ENCODE measurements around the gene DNAAF9.

The DNAAF9 gene

DNA sequence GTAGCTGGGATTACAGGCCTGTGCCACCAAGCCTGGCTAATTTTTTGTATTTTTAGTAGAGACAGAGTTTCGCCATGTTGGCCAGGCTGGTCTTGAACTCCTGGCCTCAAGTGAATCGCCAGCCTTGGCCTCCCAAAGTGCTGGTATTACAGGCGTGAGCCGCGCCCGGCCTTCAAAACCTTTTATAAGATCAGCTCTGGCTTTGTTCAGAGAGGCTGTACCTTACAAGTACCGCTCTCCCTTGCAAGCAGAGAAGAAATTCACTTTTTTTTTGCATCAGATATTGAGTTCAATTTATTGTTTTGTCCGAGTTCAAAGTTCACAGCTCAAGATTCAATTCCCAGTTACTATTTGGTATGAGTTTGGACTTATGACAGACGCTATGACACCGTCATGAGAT, 1.9 kb upstream of the DNAAF9 start:
- no peak for DNase-seq

DNA sequence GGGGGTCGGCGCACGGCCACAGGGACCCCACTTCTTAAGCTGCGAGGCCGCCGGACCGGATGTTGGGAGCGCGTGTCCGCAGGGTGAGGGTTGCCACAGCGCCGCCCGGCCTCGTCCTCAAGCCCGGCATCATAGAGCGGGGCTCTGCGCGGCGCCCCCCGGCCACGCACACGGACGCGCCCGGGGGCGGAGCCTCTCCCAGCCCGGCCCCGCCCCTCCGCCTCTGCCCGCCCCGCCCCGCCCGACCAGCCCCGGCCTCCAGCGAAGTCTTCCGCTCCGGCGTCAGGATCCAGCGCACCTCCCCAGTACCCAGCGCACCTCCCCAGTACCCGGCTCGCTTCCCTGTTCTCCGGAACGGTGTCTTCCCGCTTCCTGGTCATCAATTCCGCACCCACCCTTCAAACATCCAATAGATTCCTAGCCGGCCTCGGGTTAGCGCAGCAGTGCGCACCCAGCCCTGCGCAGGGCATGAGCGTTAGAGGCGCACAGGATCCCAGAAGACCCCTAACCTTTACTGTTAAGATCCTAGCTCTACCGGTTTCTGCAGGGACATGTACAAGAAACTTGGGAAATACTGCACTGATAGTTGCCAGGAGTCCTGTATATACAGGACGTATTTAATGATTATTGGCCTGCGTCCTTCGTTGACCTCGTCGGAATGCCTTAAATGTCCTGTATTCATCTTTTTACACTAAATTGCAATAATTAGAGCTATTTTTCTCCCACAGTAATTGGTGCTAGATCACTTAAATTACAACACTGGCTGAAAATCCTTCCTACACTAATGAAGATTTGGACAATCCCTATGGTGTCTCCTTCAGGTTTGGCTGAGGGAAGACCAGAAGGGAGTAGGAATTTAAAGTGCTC, 535 bp upstream of the DNAAF9 start:
- DNase-seq = peak; percentile 53 to 83 (median 72)

DNA sequence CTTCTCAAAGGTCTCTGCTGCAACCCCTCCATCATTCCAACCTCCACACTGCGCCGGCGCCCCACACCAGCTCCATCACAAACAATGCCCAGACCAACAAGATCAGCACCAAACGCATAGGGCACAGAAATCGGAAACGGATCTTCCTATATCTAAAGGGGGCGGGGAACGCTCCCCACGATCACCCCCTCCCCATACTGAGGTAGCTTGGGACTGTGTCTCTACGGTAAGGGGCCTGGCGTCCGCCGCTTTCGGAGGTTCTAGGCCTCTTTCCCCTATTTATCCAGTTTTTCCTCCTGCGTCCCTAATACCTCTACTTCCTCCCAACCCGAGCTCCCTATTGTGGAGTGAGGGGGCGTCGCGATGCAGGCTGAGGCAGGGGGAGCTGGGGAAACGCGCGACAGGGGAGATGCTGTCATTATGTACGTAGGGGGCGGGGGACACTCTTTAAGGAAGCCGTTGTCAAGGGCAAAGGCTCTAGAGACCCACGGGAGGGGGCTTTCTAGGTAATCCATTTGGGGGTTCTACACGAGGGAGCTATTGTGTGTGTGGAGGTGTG, 909 bp downstream of the DNAAF9 start:
- DNase-seq = peak in 3 of 6 experiments; percentile 4 to 25 (median 10)

DNA sequence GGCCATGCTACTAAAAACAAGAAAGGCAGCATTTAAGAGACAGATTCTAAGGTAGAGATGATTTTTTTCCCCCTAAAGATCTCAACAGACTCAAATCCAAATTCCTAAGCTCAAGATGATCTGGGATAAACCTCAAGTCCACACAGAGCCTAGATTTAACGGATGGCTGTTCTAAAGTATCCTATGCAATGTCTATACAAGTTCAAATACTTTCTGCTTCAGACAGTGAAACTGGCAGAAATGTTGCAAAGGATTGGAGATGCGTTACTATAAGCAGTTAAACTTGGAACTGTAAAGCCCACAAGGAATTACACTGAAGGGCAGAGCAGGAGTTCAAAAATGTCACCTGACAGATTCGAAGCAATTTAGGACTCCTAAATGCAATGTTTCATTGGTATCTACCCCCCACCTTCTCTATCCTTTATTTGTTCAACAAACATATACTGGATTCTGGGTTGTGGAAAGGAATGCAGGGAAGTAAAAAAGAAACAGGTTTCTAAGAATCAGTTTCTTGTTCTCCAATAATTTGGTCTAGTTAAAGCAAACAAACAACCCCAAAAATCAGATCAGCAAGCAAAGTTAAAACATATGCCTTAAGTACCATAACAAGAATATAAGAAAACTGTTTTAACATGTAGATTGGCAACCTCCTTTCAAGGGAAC, 1.6 kb downstream of the DNAAF9 start:
- DNase-seq = no peak

DNA sequence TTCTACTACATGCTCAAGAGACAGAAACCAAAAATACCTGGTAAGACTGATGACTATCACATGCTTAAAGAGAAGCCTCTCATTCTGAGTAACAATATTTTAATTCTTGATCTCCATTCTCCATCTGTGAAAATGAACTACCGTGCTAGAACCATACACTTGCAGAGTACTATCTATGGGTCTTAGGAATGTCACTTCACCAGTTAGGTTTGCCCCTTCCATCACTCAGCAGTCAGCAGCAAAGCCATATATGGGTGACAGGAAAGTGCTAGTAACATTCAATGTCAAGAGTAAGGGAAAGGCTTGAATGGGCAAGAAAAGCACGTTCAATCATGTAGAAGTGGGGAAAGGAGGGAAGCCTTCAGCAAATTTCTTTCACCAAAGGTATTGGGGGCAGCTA, 2.3 kb downstream of the DNAAF9 start:
- no peak for DNase-seq

DNA sequence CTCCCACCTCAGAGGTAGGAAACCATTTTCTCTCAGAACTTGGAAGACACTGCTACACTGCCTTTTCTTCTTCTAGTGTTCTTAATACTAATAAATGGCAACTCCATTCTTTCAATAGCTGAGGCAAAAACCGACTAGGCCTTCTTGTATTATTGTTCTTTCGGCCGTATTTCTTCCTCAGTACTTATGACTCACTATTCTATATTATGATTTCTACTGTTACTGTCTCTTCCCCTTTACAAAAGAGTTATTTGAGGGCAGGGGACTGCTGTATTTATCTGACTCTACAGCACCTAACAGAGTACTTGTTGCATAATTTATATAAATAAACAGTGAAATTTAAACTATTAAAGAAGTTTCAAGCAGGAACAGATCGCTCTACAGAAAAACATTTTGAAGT, 3.1 kb downstream of the DNAAF9 start:
- DNase-seq = no peak

DNA sequence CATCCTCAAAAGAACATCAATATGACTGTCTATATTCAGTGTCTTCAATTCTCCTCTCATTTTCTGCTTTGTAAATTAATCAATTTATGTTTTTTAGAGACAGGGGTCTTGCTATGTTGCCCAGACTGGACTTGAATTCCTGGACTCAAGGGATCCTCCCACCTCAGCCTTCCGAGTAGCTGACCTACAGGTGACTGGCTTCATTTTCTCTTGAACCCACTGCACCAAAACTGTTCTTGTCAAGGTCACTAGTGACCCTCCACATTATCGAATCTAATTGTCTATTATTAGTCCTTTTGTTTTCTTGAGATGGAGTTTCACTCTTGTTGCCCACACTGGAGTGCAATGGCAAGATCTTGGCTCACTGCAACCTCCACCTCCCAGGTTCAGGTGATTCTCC, 3.7 kb downstream of the DNAAF9 start:
- DNase-seq = no peak

DNA sequence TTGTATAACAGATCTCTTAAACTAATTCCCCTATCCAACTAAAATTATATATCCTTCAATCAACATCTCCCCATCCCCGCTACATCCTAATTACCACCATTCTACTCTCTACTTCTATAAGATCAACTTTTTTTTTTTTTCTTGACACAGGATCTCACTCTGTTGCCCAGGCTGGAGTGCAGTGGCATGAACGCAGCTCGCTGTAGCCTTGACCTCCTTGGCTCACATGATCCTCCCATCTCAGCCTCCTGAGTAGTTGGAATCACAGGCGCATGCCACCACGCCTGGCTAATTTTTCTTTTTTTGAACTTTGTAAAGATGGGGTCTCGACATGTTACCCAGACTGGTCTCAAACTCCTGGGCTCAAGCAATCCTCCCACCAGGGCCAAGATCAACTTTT, 5.0 kb downstream of the DNAAF9 start:
- no peak for DNase-seq

DNA sequence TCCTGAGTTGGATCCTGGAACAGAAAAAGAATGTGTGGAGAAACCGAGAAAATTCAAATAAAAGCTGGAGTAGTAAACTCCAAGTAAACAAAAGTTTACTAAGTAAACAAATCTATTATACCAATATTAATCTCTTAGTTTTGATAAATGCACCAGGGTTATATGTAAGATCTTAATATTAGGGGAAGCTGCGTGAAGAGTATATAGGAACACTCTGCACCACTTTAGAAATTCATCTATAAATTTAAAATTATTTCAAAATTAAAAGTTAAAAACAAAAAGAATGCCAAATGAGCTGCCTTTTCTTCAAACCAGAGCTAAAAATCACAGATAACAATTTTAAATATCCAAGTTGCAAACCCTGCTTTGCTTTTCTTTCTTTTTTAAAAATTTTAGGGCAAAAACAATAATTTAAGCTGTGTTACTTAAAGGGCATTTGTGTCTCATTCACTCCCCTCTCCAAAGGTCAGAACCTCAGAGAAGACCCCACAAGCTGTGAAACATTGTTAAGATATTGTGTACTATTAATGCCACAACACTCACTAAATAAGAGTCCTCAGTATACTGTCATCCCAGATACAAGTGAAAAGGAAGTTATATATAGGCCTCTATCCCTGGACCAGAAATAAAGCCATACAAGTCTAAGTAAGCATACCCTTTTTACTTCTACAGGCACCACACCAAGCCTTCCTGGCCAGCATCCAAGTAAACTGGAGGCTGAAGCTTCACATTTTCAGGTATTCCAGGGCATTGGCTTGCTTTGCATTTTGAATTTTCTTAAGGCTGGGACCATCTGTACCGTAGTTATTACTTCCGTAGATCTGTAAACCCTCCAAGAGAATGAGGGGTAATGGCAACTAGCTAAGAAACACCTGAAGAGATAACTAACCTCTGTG, 7.0 kb downstream of the DNAAF9 start:
- no peak for DNase-seq

DNA sequence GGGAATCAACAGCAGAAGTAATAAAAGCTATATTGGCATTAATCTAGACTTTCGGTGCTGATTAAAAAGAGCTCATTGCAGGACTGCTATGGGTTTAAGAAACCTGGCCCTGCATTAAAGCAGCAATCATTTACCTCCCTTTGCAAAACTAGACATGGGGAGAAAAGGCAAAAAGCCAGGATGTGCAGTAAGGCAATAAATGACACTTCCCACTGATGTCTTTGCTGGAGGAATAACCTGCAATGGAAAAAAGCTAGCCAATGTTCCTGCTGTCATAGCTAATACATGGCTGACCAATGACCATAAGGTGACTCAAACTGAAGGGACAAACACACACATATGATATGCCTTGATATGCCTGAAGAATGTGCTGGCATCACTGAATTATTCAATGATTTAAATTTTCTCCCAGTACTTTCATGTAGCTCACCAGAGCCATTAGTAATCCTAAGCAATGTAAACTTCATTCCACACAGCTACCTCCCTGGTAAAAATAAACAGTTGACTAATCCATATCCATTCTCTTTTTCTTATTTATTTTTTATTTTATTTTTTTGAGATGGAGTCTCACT, 8.7 kb downstream of the DNAAF9 start:
- DNase-seq = no peak

DNA sequence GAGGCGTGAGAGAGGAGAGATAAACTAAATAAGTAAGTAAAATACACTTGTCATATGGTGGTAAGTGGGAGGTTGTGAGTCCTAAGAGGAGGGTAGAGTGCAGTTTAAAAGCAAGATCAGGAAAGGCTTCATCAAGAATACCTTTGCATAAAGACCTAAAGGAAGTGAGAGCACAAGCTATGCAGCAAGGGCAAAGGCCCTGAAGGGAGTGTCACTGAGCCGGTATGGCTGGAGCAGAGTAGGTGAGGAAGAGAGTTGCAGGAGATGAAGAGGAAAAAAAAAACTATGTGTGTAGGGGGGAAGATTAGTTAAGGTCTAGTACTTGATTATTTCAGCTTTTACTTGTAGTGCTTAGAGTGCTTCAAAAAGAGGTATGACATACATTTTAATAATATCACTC, 11.0 kb downstream of the DNAAF9 start:
- DNase-seq = no peak

DNA sequence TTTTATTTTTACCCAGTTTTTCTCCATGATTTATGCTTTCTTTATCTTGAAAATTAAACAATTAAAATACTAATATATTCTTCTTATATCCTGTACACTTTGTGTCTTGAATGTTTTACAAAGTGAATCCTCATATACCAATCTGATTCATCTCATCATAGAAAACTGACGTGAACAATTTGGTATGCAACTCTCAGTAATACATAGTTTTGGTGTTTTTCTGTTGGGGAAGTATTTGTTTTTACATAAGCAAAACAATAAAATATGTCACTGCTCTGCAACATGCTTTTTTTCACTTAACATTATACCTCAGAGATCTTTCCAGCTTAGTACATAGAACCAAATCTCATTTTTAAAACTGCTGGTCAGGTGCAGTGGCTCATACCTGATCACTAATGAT, 14.7 kb downstream of the DNAAF9 start:
- no peak for DNase-seq

DNA sequence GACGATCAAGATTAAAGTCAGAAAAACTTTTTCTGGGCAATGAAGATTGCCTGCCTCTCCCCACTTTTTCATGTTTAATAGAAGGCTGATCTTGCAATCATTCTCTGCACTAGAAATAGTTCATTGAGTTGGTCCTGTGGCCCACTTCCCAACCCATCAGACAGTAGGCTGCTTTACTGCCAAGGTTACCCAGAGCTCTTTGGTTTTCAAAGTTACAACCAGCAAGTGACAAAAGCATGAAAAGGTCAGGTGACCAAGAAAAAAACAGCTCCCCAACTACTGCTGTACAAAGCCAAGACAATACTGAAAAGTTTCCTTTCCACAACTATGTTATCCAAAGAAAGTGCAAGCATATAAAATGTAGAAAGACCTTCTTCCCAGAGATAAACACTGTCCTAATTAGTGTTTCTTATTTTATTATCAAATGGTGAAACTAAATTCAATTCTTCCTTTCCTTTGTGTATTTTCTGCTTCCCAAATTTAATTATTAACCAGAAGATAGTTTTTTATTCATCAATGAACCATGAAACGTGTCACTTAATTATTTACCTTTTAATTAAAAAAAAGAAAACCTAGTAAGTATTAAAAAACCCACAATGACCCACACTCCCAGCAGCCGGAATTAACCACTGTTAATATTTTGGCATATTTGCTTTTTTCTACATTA, 16.6 kb downstream of the DNAAF9 start:
- no peak for DNase-seq

DNA sequence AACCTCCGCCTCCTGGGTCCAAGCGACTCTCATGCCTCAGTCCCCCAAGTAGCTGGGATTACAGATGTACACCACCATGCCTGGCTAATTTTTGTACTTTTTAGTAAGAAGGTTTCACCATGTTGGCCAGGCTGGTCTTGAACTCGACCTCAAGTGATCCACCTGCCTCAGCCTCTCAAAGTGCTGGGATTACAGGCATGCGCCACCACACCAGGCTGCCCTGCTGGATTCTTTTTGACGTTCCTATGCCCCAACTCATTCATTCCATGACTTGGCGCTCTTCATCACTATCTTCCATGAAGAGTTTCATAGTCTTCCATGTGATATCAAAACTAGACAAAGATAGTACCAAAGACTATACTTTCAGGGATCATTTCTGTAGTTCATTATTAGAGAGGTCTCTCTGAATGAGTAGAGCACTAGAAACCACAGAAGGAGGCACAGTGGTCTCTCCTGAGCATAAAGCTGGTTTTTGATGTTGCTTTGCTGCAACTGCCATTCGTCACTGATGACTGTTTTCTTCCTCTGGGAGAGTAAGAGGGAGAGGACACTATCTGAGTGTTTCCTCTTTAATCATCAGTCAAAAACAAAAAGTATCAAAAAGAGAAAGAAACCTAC, 23.5 kb downstream of the DNAAF9 start:
- no peak for DNase-seq

DNA sequence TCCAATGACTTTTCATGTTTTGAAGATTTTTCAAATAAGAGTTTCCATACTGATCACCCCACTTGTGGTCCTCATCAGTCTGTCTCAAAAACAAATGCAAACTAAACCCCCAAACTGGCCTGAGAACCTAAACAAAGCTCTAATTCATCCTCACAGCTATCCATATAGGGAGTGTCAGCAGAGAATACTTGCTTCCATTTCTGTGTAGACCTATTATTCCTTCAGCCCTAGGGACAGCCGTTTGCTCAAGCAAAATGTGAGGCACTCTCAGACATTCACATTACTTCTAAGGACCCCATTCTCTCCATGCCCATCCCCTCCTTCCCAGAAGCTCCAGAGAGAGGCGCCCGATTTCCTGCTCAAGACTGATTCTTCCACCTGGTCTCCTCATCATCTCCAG, 24.6 kb downstream of the DNAAF9 start:
- DNase-seq = no peak

DNA sequence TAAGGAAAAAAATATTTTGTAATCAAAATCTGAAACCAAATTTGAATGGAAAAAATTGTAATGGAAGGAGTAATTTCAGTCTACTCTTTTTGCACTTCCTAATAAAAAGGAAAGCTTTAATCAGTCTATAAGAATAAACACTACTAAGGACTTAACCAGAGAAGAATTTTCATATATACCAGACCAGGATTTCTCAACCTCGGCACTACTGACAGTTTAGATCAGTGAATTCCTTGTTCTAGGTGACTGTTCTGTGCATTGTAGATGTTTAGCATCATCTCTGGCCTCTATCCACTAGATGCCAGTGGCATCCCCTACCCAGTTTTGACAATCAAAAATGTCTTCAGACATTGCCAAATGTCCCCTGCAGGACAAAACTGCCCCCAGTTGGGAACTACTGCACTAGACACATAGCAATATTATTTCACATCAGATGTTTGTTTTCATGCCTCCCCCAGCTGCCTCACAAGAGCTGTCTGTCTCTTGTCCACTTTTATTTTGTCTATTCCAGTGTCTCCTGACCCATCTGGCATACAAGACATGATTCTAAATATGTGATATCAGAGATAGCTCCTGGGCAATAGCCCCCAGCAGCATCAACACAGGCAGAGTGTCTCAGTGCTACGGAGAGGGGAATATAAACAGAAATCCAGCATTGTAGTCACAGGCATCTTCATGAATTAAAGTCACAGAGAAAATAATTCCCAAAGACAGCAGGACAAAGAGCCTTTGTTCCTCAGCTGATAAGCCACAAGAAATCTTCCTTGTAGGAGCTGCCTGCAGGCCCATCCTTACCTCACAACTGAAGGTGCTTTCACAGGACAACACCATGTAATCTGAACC, 27.0 kb downstream of the DNAAF9 start:
- DNase-seq = no peak

DNA sequence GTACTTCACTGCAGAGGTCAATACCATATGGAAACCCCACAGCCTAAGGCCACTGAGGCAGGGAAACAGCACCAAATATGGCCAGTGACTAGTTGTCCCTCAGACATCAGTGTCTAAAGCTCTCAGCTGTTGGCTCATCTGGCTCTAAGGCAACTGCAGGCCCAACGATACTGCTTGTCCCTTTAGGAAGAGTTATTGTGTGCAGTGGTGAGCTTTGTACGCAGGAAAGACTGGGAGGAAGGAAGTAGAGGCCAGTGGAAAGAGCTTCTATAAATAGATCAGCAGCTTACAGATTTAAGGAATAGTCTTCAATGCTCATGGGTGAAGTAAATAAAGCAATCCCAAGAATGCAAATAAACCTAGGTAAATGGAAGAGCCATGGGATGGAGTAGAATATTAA, 29.3 kb downstream of the DNAAF9 start:
- no peak for DNase-seq

DNA sequence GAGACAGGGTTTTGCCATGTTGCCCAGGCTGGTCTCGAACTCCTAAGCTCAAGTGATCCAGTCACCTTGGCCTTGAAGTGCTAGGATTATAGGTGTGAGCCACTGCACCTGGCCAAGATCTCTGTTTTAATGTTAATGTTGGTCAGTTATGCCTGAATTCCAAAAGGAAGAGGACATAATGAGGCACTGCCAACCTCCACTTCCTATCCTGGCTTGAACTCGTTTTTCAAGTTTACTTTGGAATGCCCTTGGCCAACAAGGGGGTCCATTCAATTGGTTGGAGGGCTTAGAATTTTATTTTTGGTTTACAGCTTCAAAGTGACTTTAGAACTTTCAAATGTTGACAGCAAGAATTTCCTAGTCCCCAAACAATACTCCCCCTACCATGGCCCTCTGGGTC, 29.8 kb downstream of the DNAAF9 start:
- no peak for DNase-seq

DNA sequence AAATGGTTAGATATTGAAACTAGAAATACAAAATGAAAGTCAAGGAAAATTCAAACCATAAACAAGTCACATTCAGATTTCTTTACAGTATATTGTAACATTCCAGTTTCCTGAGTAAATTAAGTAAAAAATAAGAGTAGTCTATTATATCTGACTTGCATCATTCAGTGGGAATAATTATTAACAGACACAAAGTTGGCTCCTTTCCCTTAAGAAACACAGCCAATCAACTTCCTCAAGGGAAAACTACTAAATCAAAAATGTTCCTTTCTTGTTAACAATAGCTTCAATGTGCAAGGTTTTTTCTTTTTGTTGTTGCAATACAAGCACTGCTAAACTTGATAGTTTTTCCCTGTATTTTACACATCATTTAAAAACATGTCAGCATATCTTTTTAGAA, 33.2 kb downstream of the DNAAF9 start:
- no peak for DNase-seq

DNA sequence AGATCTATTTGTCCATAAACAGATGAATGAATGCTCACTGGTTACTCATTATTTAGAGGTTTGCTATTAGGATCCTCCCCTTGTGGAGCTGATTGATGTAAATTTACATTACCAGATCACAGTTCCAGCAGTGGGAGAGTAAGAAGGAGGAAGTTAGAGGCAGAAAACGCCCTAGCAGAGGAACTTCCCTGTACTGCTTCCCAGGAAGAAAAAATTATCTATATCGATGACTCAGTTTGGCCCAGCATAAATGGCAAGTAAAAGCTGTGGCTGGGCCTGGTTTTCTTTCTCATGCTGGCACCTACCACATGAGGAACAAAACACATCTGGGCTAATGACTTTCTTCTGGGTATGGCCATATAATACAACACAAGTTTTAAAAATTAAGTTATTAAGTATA, 35.7 kb downstream of the DNAAF9 start:
- no peak for DNase-seq

DNA sequence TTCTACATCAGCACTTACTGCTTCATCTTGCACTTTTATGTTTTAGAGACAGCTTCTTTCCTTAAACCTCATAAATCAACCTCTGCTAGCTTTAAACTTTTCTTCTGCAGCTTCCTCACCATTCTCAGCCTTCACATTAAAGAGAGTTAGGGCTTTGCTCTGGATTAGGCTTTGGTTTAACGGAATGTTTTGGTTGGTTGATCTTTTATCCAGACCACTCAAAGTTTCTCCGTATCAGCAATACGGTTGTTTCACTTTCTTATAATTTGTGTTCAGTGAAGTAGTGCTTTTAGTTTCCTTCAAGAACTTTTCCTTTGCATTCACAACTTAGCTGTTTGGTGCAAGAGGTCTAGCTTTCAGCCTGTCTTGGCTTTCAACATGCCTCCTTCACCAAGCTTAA, 40.4 kb downstream of the DNAAF9 start:
- no peak for DNase-seq

Data from stimulated activated naive CD4-positive, alpha-beta T cell (primary cell).